BJ (cell line): ENCODE results near the gene SMARCD3. TPM values are rescaled to one million over a fixed set of nuclear protein-coding genes. Genes with fewer than 3 reads are reported as not detected.

Source experiments
- CTCF ChIA-PET: fragments of 350-600 bp; formaldehyde crosslinking; extraction: SDS; loops from one replicate; lab custom pipeline; 2021; ENCODE audit warnings: antibody characterized with exemption, inconsistent platforms; lab: Yijun Ruan, JAX
- POLR2A ChIA-PET: fragments of 300-600 bp; sonication (Branson Sonifier 250); formaldehyde crosslinking; extraction: SDS; loops from one replicate; lab custom pipeline; 2021; ENCODE audit warnings: antibody characterized with exemption; lab: Charles Lee
- DNase-seq: peaks from one replicate; pipeline ENCODE4 v3.0.0-alpha.2; 2011; ENCODE audit warnings: low read depth
- H3K27me3 ChIP-seq: 2 replicates; pipeline ENCODE4 v1.6.0; 2011; ENCODE audit warnings: low read length; ENCODE audit not compliant: control insufficient read depth, insufficient read depth
- H3K36me3 ChIP-seq: 2 replicates; pipeline ENCODE4 v1.5.1; 2011; ENCODE audit warnings: low read length; ENCODE audit not compliant: control insufficient read depth, insufficient read depth
- H3K4me3 ChIP-seq: 2 replicates; pipeline ENCODE4 v1.5.1; 2011; ENCODE audit warnings: low read depth, mild to moderate bottlenecking, control low read depth, low read length
- CTCF ChIP-seq: IDR thresholded peaks from 2 replicates; pipeline ENCODE4 v1.5.1; 2011; ENCODE audit warnings: low read depth, mild to moderate bottlenecking, control low read depth, inconsistent platforms, low read length, moderate library complexity; ENCODE audit not compliant: insufficient read depth
- polyA plus RNA-seq: library from polyadenylated mRNA; depleted of rRNA; stranded (reverse); fragments of >200 nt; gene quantifications from 2 replicates; pipeline ENCODE4 v1.2.3, GENCODE V29; 2011

Gene SMARCD3
- polyA plus RNA-seq, 1 experiment = 46.6 TPM

GRCh38 chr7:151195616-151196450, 52.7 kb downstream of the SMARCD3 start:
- TF ChIP-seq CTCF = no peak
- DNase-seq = no peak
- no peak overlapping the region for H3K4me3 ChIP-seq
- no peaks in the 10 kb centered on the region for H3K36me3 ChIP-seq
- CTCF ChIA-PET = no interaction called here
- H3K27me3 ChIP-seq = peaks cover 41% of the 10 kb centered on the region
- POLR2A ChIA-PET = no interaction called here

GRCh38 chr7:151194188-151194587, 54.3 kb downstream of the SMARCD3 start:
- Histone ChIP-seq H3K36me3 (no peaks in the 10 kb centered on the region), H3K27me3 (peaks cover 43% of the 10 kb centered on the region), H3K4me3 (no peak overlapping the region)
- CTCF ChIA-PET = no interaction called here
- no peak for TF ChIP-seq CTCF
- POLR2A ChIA-PET = no interaction called here
- no peak for DNase-seq

- ChIA-PET POLR2A (no interaction called here), CTCF (no interaction called here)
- H3K36me3 ChIP-seq = no peaks in the 10 kb centered on the region
- H3K4me3 ChIP-seq = no peak overlapping the region
- no peak for TF ChIP-seq CTCF
- no peak for DNase-seq
- H3K27me3 ChIP-seq = peaks cover 37% of the 10 kb centered on the region
Observed at GRCh38 chr7:151193203-151193978, 55.1 kb downstream of the SMARCD3 start.

- DNase-seq = no peak
Observed at GRCh38 chr7:151192002-151192539, 56.4 kb downstream of the SMARCD3 start.

More at GRCh38 chr7:151192002-151192539, 56.4 kb downstream of the SMARCD3 start:
- no peaks in the 10 kb centered on the region for H3K36me3 ChIP-seq
- ChIA-PET POLR2A (no interaction called here), CTCF (interaction anchor here (1.3 kb wide), 1 partner anchor 68 kb away, joined by 3 read pairs; no protein-coding TSS in a partner anchor)
- TF ChIP-seq CTCF = no peak
- H3K27me3 ChIP-seq = peaks cover 35% of the 10 kb centered on the region
- no peak overlapping the region for H3K4me3 ChIP-seq
